HCT116 (cell line): ENCODE data around the gene UBE2O.

ENCODE experiments used
- EZH2 ChIP-seq: fragments of 200-600 bp; sonication (generic); IDR thresholded peaks from 2 replicates; pipeline ENCODE4 v1.6.1; 2017; ENCODE audit warnings: antibody characterized with exemption, mixed run types
- JUND ChIP-seq: IDR thresholded peaks from 2 replicates; pipeline ENCODE4 v1.6.1; 2012
- POLR2A ChIP-seq: IDR thresholded peaks from 2 replicates; pipeline ENCODE4 v1.7.0; 2011; ENCODE audit warnings: borderline replicate concordance; ENCODE audit not compliant: insufficient read depth, insufficient read length; ENCODE audit errors: extremely low read depth
- SIN3A ChIP-seq: IDR thresholded peaks from 2 replicates; pipeline ENCODE4 v1.6.1; 2012; ENCODE audit warnings: low read depth
- TCF7L2 ChIP-seq: IDR thresholded peaks from 2 replicates; pipeline ENCODE4 v1.7.0; 2011; ENCODE audit warnings: borderline replicate concordance, inconsistent platforms; ENCODE audit not compliant: insufficient read depth, insufficient read length; ENCODE audit errors: extremely low read depth
- YY1 ChIP-seq: IDR thresholded peaks from 2 replicates; pipeline ENCODE4 v1.6.1; 2011; ENCODE audit warnings: low read length, low read depth, moderate library complexity, mild to moderate bottlenecking; ENCODE audit not compliant: insufficient replicate concordance; ENCODE audit errors: extremely low read depth
- ZFX ChIP-seq: fragments of 450-650 bp; IDR thresholded peaks from 2 replicates; pipeline ENCODE4 v1.6.1; 2017
- TF ChIP-seq, protein P1 (sequence below), 3 experiments: fragments of 200-600 bp in 1 of 3; sonication (generic) in 1 of 3; IDR thresholded peaks in 2 of 3; conservative IDR thresholded peaks in 1 of 3; 2 replicates each; pipeline ENCODE4 v1.5.1; 2012 to 2017; ENCODE audit warnings: low read depth in 2 of 3, low read length in 2 of 3, antibody characterized with exemption in 1 of 3, borderline replicate concordance in 1 of 3, control low read depth in 1 of 3, mild to moderate bottlenecking in 1 of 3, mixed read lengths in 1 of 3, mixed run types in 1 of 3, moderate library complexity in 1 of 3; ENCODE audit not compliant: insufficient read depth in 1 of 3
- TF ChIP-seq, protein P2 (sequence below): IDR thresholded peaks from 2 replicates; pipeline ENCODE4 v1.6.1; 2011; ENCODE audit warnings: mild to moderate bottlenecking, low read length, moderate library complexity; ENCODE audit not compliant: insufficient replicate concordance; ENCODE audit errors: extremely low read depth
- TF ChIP-seq, protein P3 (sequence below): IDR thresholded peaks from 2 replicates; pipeline ENCODE4 v1.6.1; 2012

DNA sequence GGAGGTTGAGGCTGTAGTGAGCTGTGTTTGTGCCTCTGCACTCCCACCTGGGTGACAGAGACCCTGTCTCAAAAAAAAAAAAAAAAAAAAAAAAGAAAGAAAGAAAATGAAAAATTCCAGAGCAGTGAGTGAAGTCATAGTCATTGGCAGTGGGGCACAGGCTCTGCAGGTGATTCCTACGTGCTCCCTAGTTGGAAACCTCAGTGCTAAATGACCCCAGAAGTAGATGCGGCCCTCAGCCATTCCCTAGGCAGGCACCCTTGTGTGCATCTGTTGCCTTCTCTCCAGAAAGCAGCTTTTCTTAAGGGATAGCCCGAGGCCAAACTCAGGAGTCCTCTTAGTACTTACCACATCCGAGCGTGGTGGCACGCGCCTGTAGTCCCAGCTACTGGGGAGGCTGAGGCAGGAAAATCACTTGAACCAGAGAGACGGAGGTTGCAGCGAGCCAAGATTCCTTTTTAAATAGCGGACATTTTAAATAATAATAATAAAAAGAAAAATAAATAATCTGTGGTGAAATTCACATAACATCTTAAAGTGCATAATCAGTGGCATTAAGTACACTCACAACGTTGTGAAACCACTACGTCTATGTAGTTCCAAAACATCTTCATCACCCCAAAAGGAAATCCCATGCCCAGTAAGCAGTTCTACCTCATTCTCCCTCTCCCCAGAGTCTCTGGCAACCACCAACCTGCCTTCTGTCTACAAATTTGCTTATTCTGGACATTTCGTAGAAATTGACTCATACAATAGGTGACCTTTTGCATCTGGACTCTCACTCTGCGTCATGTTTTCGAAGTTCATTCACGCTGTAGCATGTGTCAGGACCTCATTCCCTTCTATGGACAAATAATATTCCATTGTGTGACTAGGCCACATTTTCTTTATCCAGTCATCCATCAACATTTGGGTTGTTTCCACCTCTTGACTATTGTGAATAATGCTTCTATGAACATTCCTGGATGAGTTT lies 81.0 kb downstream of the UBE2O start:
- TF ChIP-seq, protein P1, sequence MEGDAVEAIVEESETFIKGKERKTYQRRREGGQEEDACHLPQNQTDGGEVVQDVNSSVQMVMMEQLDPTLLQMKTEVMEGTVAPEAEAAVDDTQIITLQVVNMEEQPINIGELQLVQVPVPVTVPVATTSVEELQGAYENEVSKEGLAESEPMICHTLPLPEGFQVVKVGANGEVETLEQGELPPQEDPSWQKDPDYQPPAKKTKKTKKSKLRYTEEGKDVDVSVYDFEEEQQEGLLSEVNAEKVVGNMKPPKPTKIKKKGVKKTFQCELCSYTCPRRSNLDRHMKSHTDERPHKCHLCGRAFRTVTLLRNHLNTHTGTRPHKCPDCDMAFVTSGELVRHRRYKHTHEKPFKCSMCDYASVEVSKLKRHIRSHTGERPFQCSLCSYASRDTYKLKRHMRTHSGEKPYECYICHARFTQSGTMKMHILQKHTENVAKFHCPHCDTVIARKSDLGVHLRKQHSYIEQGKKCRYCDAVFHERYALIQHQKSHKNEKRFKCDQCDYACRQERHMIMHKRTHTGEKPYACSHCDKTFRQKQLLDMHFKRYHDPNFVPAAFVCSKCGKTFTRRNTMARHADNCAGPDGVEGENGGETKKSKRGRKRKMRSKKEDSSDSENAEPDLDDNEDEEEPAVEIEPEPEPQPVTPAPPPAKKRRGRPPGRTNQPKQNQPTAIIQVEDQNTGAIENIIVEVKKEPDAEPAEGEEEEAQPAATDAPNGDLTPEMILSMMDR (IDR thresholded peaks at IDR 0.05 in 2 of 3, conservative IDR thresholded peaks at IDR 0.05 in 1 of 3; ENCODE audit: borderline replicate concordance in 1 of 3, insufficient read depth in 1 of 3, low read depth in 2 of 3, low read length in 2 of 3), result no peak
- TF ChIP-seq YY1 (no peak), EZH2 (no peak), POLR2A (no peak), SIN3A (no peak), ZFX (no peak), TCF7L2 (no peak), JUND (no peak)
- TF ChIP-seq, protein P2, sequence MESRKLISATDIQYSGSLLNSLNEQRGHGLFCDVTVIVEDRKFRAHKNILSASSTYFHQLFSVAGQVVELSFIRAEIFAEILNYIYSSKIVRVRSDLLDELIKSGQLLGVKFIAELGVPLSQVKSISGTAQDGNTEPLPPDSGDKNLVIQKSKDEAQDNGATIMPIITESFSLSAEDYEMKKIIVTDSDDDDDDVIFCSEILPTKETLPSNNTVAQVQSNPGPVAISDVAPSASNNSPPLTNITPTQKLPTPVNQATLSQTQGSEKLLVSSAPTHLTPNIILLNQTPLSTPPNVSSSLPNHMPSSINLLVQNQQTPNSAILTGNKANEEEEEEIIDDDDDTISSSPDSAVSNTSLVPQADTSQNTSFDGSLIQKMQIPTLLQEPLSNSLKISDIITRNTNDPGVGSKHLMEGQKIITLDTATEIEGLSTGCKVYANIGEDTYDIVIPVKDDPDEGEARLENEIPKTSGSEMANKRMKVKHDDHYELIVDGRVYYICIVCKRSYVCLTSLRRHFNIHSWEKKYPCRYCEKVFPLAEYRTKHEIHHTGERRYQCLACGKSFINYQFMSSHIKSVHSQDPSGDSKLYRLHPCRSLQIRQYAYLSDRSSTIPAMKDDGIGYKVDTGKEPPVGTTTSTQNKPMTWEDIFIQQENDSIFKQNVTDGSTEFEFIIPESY, result no peak
- TF ChIP-seq, protein P3, sequence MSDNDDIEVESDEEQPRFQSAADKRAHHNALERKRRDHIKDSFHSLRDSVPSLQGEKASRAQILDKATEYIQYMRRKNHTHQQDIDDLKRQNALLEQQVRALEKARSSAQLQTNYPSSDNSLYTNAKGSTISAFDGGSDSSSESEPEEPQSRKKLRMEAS, result no peak
